DLD1 (cell line): ENCODE measurements around the gene MACF1.

Experiments used
- in situ Hi-C: cut with HindIII; loops from 2 replicates; pipeline ENCODE4 v1.10.0; 2017; ENCODE audit warnings: low sequenced_read_pairs

MACF1 gene

GRCh38 chr1:39258925-39259244 is 54.4 kb downstream of the MACF1 start:
- in situ Hi-C loops = loop anchor here (10.0 kb wide), 1 partner anchor 164 kb away; no protein-coding TSS in a partner anchor

- in situ Hi-C loops = no loop called here
These were observed 57.3 kb downstream of the MACF1 start for GRCh38 chr1:39261712-39262221.

GRCh38 chr1:39262802-39263201 is 58.3 kb downstream of the MACF1 start:
- in situ Hi-C loops = no loop called here

- in situ Hi-C loops = no loop called here
These were observed 61.8 kb downstream of the MACF1 start for GRCh38 chr1:39266269-39266668.

GRCh38 chr1:39266792-39267191 is 62.3 kb downstream of the MACF1 start:
- in situ Hi-C loops = no loop called here

- in situ Hi-C loops = no loop called here
These were observed 63.7 kb downstream of the MACF1 start for GRCh38 chr1:39268112-39268581.

- in situ Hi-C loops = no loop called here
These were observed 64.4 kb downstream of the MACF1 start for GRCh38 chr1:39268906-39269305.

- in situ Hi-C loops = no loop called here
These were observed 64.9 kb downstream of the MACF1 start for GRCh38 chr1:39269349-39269748.

GRCh38 chr1:39269791-39270342 is 65.4 kb downstream of the MACF1 start:
- in situ Hi-C loops = no loop called here

GRCh38 chr1:39270368-39270767 is 65.9 kb downstream of the MACF1 start:
- in situ Hi-C loops = no loop called here

GRCh38 chr1:39272027-39272797 is 67.7 kb downstream of the MACF1 start:
- in situ Hi-C loops = no loop called here

GRCh38 chr1:39272798-39273469 is 68.4 kb downstream of the MACF1 start:
- in situ Hi-C loops = no loop called here

GRCh38 chr1:39275836-39276507 is 71.5 kb downstream of the MACF1 start:
- in situ Hi-C loops = no loop called here

- in situ Hi-C loops = no loop called here
These were observed 73.4 kb downstream of the MACF1 start for GRCh38 chr1:39277879-39278278.

- in situ Hi-C loops = no loop called here
These were observed 78.2 kb downstream of the MACF1 start for GRCh38 chr1:39282537-39283216.

GRCh38 chr1:39283858-39284257 is 79.4 kb downstream of the MACF1 start:
- in situ Hi-C loops = no loop called here

- in situ Hi-C loops = no loop called here
These were observed 83.0 kb downstream of the MACF1 start for GRCh38 chr1:39287541-39287940.

GRCh38 chr1:39288735-39289465 is 84.4 kb downstream of the MACF1 start:
- in situ Hi-C loops = no loop called here

GRCh38 chr1:39292401-39292800 is 87.9 kb downstream of the MACF1 start:
- in situ Hi-C loops = no loop called here
